Measurements from ENCODE around the gene CCDC107.
"Not testable (repeated sequence)": the region's sequence is repeated elsewhere in the genome, so short reads cannot be mapped to it uniquely, and the experiment has no call there.

CCDC107 gene

GRCh38 chr9:35619800-35620158 is 38.3 kb upstream of the CCDC107 start:
- no peaks in the 10 kb centered on the region for H3K4me1 ChIP-seq
- no peaks in the 10 kb centered on the region for H3K9me3 ChIP-seq
- H3K27me3 ChIP-seq, result peaks cover 6% of the 10 kb centered on the region
- TF ChIP-seq, protein P1, sequence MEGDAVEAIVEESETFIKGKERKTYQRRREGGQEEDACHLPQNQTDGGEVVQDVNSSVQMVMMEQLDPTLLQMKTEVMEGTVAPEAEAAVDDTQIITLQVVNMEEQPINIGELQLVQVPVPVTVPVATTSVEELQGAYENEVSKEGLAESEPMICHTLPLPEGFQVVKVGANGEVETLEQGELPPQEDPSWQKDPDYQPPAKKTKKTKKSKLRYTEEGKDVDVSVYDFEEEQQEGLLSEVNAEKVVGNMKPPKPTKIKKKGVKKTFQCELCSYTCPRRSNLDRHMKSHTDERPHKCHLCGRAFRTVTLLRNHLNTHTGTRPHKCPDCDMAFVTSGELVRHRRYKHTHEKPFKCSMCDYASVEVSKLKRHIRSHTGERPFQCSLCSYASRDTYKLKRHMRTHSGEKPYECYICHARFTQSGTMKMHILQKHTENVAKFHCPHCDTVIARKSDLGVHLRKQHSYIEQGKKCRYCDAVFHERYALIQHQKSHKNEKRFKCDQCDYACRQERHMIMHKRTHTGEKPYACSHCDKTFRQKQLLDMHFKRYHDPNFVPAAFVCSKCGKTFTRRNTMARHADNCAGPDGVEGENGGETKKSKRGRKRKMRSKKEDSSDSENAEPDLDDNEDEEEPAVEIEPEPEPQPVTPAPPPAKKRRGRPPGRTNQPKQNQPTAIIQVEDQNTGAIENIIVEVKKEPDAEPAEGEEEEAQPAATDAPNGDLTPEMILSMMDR (IDR thresholded peaks at IDR 0.05; ENCODE audit: low read depth, low read length), result no peak
- DNase-seq, result no peak
- H3K36me3 ChIP-seq, result no peaks in the 10 kb centered on the region
- no peak overlapping the region for H3K4me3 ChIP-seq (ENCODE audit: low read depth, low read length)

DNA sequence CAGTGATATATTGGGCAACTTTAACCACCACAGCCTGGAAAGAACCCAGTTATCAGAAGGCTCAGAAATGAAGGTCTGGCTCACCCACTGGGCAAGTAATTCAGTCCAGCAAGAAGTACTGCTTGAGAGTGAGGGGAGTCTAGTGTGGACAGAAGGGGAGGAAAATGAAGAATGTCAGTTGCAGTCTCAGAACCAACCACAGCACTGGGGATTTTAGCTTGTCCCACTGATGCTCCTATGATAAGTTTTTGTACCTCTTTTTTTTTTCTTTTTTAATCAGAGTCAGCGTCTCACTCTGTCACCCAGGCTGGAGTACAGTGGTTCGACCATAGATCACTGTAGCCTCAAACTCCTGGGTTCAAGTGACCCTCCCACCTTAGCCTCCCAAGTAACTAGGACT is 30.5 kb upstream of the CCDC107 start:
- no peak for DNase-seq
- Histone ChIP-seq H3K36me3 (no peaks in the 10 kb centered on the region), H3K4me1 (no peaks in the 10 kb centered on the region), H3K9me3 (no peaks in the 10 kb centered on the region), H3K4me3 (ENCODE audit: low read depth, low read length) (no peak overlapping the region), H3K27me3 (no peaks in the 10 kb centered on the region)
- TF ChIP-seq, protein P1 (IDR thresholded peaks at IDR 0.05; ENCODE audit: low read depth, low read length), result no peak

DNA sequence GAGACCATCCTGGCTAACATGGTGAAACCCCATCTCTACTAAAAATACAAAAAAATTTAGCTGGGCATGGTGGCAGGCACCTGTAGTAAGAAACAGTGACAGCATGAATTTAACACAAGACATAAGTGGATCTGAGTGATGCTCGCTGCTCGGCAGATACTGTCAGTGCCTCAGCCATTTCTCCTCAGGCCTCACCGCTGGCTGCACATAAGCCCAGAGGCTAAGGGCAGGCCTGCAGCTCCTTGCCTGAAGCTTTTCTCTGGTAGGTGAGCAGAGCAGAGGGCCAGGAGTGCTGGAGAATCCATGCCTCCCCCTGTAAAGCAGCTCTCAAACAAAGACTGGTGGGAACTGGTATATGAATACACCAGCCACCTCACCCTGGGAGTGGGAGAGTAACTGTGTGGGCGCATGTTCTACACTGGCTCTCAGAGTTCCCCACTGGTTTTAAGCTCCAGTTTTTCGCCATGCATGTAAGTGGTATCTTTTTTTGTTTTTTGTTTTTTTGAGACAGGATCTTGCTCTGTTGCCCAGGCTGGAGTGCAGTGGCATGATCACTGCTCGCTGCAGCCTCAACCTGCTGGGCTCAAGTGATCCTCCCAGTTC is 29.6 kb upstream of the CCDC107 start:
- no peak overlapping the region for H3K4me3 ChIP-seq (ENCODE audit: low read depth, low read length)
- H3K36me3 ChIP-seq, result no peaks in the 10 kb centered on the region
- H3K27me3 ChIP-seq, result no peaks in the 10 kb centered on the region
- no peaks in the 10 kb centered on the region for H3K9me3 ChIP-seq
- no peak for DNase-seq
- TF ChIP-seq, protein P1 (IDR thresholded peaks at IDR 0.05; ENCODE audit: low read depth, low read length), result no peak
- H3K4me1 ChIP-seq, result no peaks in the 10 kb centered on the region

GRCh38 chr9:35629597-35629996 is 28.5 kb upstream of the CCDC107 start:
- TF ChIP-seq, protein P1 (IDR thresholded peaks at IDR 0.05; ENCODE audit: low read depth, low read length), result no peak
- Histone ChIP-seq H3K4me1 (no peaks in the 10 kb centered on the region), H3K27me3 (no peaks in the 10 kb centered on the region; the same call in 1 of the 2 replicates), H3K4me3 (ENCODE audit: low read depth, low read length) (no peak overlapping the region), H3K9me3 (no peaks in the 10 kb centered on the region), H3K36me3 (no peaks in the 10 kb centered on the region)
- DNase-seq, result no peak

DNA sequence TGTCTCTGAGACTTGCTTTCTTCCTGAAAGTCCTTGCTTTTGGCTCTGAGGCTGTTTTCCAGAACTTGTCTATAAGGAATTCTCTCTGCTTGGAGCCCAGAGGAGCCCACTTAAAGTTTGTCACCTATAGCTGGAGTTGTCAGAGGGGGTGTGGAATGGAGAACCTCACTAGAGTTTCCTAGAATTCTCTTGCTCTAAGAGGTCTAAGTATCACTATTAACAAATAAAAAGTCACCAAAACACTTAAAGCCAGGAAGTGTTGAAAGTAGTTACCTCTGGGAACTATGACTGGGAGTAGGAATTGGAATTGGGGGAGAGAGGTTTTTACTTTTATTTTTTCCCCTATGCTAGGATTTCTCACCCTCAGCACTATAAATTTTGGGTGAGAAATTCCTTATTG is 22.4 kb upstream of the CCDC107 start:
- TF ChIP-seq, protein P1 (IDR thresholded peaks at IDR 0.05; ENCODE audit: low read depth, low read length), result no peak
- H3K9me3 ChIP-seq, result no peaks in the 10 kb centered on the region
- DNase-seq, result no peak
- H3K4me1 ChIP-seq, result no peaks in the 10 kb centered on the region
- H3K4me3 ChIP-seq (ENCODE audit: low read depth, low read length), result no peak overlapping the region
- H3K36me3 ChIP-seq, result no peaks in the 10 kb centered on the region
- no peaks in the 10 kb centered on the region; the same call in 1 of the 2 replicates for H3K27me3 ChIP-seq

- Histone ChIP-seq H3K27me3 (no peaks in the 10 kb centered on the region; the same call in 1 of the 2 replicates), H3K4me1 (no peaks in the 10 kb centered on the region), H3K4me3 (ENCODE audit: low read depth, low read length) (no peak overlapping the region), H3K9me3 (no peaks in the 10 kb centered on the region), H3K36me3 (no peaks in the 10 kb centered on the region)
- no peak for DNase-seq
- TF ChIP-seq, protein P1 (IDR thresholded peaks at IDR 0.05; ENCODE audit: low read depth, low read length), result no peak
These were observed 21.8 kb upstream of the CCDC107 start for GRCh38 chr9:35636135-35636876.

GRCh38 chr9:35636877-35637246 is 21.2 kb upstream of the CCDC107 start:
- H3K27me3 ChIP-seq; H3K9me3 ChIP-seq; H3K4me3 ChIP-seq (ENCODE audit: low read depth, low read length); DNase-seq; H3K4me1 ChIP-seq; H3K36me3 ChIP-seq: not testable (repeated sequence)

DNA sequence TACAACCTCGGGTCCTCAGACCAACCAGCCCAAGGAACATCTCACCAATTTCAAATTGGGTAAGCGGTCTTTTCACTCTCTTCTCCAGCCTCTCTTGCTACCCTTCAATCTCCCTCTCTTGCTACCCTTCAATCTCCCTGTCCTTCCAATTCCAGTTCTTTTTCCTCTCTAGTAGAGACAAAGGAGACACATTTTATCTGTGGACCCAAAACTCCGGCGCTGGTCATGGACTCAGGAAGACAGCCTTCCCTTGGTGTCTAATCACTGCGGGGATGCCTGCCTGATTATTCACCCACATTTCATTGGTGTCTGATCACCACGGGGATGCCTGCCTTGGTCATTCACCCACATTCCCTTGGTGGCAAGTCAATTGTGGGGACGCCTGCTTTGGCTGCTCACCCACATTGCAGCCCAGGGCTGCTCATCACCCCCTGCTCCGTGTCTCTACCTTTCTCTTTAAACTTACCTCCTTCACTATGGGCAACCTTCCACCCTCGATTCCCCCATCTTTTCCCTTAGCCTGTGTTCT is 20.6 kb upstream of the CCDC107 start:
- not testable (repeated sequence) for H3K9me3 ChIP-seq; H3K4me1 ChIP-seq; H3K4me3 ChIP-seq (ENCODE audit: low read depth, low read length); DNase-seq; H3K27me3 ChIP-seq; H3K36me3 ChIP-seq

DNA sequence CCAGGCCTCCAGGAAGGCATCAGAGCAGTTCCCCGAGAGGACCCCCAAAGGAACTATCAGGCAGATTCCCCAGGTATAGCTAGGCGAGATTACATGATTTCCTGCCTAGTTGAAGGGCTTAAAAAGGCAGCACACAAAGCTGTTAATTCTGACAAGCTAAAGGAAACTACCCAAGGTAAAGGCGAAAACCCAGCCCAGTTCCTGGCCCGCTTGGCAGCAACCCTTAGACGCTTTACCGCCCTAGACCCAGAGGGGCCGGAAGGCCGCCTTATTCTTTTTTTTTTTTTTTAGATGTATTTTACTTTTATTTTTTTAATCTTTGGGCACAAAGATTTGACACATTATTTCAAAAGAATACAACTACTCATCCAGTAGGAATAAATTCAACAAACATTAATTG is 19.3 kb upstream of the CCDC107 start:
- H3K36me3 ChIP-seq; H3K4me3 ChIP-seq (ENCODE audit: low read depth, low read length); DNase-seq; H3K4me1 ChIP-seq; H3K27me3 ChIP-seq; H3K9me3 ChIP-seq: not testable (repeated sequence)
